GM21526 (cell line): ENCODE measurements around the gene PPP1R1A.

Experiments
- ATAC-seq: cut with Tn5 transposase; IDR thresholded peaks from one replicate; pipeline ENCODE4 v1.9.1; 2021; ENCODE audit warnings: moderate library complexity; ENCODE audit not compliant: unreplicated experiment, low FRiP score

The PPP1R1A gene

GRCh38 chr12:54604436-54604835 lies 16.0 kb upstream of the PPP1R1A start:
- no peak for ATAC-seq

- ATAC-seq = no peak
Measured at GRCh38 chr12:54603872-54604271, 15.4 kb upstream of the PPP1R1A start.

GRCh38 chr12:54603173-54603814 lies 14.8 kb upstream of the PPP1R1A start:
- peak; percentile 94 for ATAC-seq

GRCh38 chr12:54602661-54603060 lies 14.2 kb upstream of the PPP1R1A start:
- ATAC-seq = no peak

- no peak for ATAC-seq
Measured at GRCh38 chr12:54601841-54602240, 13.4 kb upstream of the PPP1R1A start.

GRCh38 chr12:54598970-54599369 lies 10.5 kb upstream of the PPP1R1A start:
- no peak for ATAC-seq

- no peak for ATAC-seq
Measured at GRCh38 chr12:54596526-54596946, 8.1 kb upstream of the PPP1R1A start.

- ATAC-seq = no peak
Measured at GRCh38 chr12:54595471-54595870, 7.0 kb upstream of the PPP1R1A start.

- ATAC-seq = no peak
Measured at GRCh38 chr12:54593725-54594124, 5.3 kb upstream of the PPP1R1A start.

- no peak for ATAC-seq
Measured at GRCh38 chr12:54593135-54593534, 4.7 kb upstream of the PPP1R1A start.

- ATAC-seq = no peak
Measured at GRCh38 chr12:54592316-54592715, 3.9 kb upstream of the PPP1R1A start.

GRCh38 chr12:54590978-54591591 lies 2.6 kb upstream of the PPP1R1A start:
- ATAC-seq = no peak

GRCh38 chr12:54589964-54590363 lies 1.5 kb upstream of the PPP1R1A start:
- ATAC-seq = no peak

GRCh38 chr12:54588890-54589267 lies 420 bp upstream of the PPP1R1A start:
- no peak for ATAC-seq

GRCh38 chr12:54587315-54587873 lies 1.1 kb downstream of the PPP1R1A start:
- ATAC-seq = no peak

- no peak for ATAC-seq
Measured at GRCh38 chr12:54586620-54587019, 1.8 kb downstream of the PPP1R1A start.

GRCh38 chr12:54585243-54585642 lies 3.2 kb downstream of the PPP1R1A start:
- no peak for ATAC-seq

GRCh38 chr12:54584128-54584527 lies 4.3 kb downstream of the PPP1R1A start:
- ATAC-seq = no peak

- no peak for ATAC-seq
Measured at GRCh38 chr12:54583726-54584125, 4.7 kb downstream of the PPP1R1A start.

- ATAC-seq = no peak
Measured at GRCh38 chr12:54581412-54581811, 7.0 kb downstream of the PPP1R1A start.

GRCh38 chr12:54579696-54580333 lies 8.6 kb downstream of the PPP1R1A start:
- ATAC-seq = peak; percentile 91

GRCh38 chr12:54579258-54579657 lies 9.2 kb downstream of the PPP1R1A start:
- no peak for ATAC-seq
